Breast epithelium (tissue), 3 donors: Measurements from ENCODE around the gene OBSCN.

Experiments
- CTCF ChIP-seq, 3 donors: fragments of 450-650 bp; IDR thresholded peaks; one replicate each; pipeline ENCODE4 v1.5.1; 2016 to 2017; ENCODE audit warnings: antibody characterized with exemption in 3 of 3, mild to moderate bottlenecking in 3 of 3, moderate library complexity in 3 of 3
- POLR2AphosphoS5 ChIP-seq, 3 donors: sonication (generic); formaldehyde crosslinking; IDR thresholded peaks; one replicate each; pipeline ENCODE4 v1.6.1; 2017; ENCODE audit warnings: antibody characterized with exemption in 3 of 3

- TF ChIP-seq CTCF (IDR thresholded peaks at IDR 0.05): no peak
- TF ChIP-seq POLR2AphosphoS5 (IDR thresholded peaks at IDR 0.05): no peak
Observed at GRCh38 chr1:228345201-228345930, 137.5 kb downstream of the OBSCN start.
